DND-41 (cell line): ENCODE results near the gene STOML1.

Experiments used
- ATAC-seq: fragments of 200-7000 bp; cut with Tn5 transposase; 3 replicates; pipeline ENCODE4 v1.9.1; 2021; ENCODE audit warnings: low read depth; ENCODE audit not compliant: insufficient read depth
- DNase-seq: peaks from one replicate; pipeline ENCODE4 v3.0.0-alpha.2; 2020
- H2AFZ ChIP-seq: 2 replicates; pipeline ENCODE4 v1.6.0; 2012; ENCODE audit warnings: low read depth, low read length
- H3K27ac ChIP-seq: 2 replicates; pipeline ENCODE4 v1.5.1; 2012; ENCODE audit warnings: low read length, inconsistent platforms
- H3K27me3 ChIP-seq: fragments of 200-600 bp; sonication (generic); 2 replicates; pipeline ENCODE4 v1.6.0; 2012; ENCODE audit warnings: low read length, mild to moderate bottlenecking, inconsistent platforms; ENCODE audit not compliant: insufficient read depth, poor library complexity
- H3K36me3 ChIP-seq: 2 replicates; pipeline ENCODE4 v1.5.1; 2012; ENCODE audit warnings: low read length, inconsistent platforms; ENCODE audit not compliant: insufficient read depth
- H3K4me1 ChIP-seq: 2 replicates; pipeline ENCODE4 v1.5.1; 2012; ENCODE audit warnings: mild to moderate bottlenecking, low read length; ENCODE audit not compliant: insufficient read depth
- H3K4me2 ChIP-seq: 2 replicates; pipeline ENCODE4 v1.6.0; 2012; ENCODE audit warnings: mild to moderate bottlenecking, moderate library complexity, low read length, inconsistent platforms; ENCODE audit not compliant: insufficient read depth
- H3K4me3 ChIP-seq, 2 experiments: fragments of 200-600 bp in 1 of 2; shearing (Covaris generic) in 1 of 2; 2 replicates each; pipeline ENCODE4 v1.5.1; 2012 to 2016; ENCODE audit warnings: inconsistent platforms in 2 of 2, low read length in 2 of 2, mild to moderate bottlenecking in 2 of 2, low read depth in 1 of 2, moderate library complexity in 1 of 2
- H3K79me2 ChIP-seq: 2 replicates; pipeline ENCODE4 v1.6.0; 2012; ENCODE audit warnings: low read length, inconsistent platforms; ENCODE audit not compliant: insufficient read depth
- H3K9ac ChIP-seq: 2 replicates; pipeline ENCODE4 v1.6.0; 2012; ENCODE audit warnings: low read depth, mild to moderate bottlenecking, inconsistent platforms, low read length, moderate library complexity
- H3K9me3 ChIP-seq: 2 replicates; pipeline ENCODE4 v1.5.1; 2012; ENCODE audit warnings: low read length, moderate library complexity, mild to moderate bottlenecking, inconsistent platforms; ENCODE audit not compliant: insufficient read depth, severe bottlenecking
- H4K20me1 ChIP-seq: 2 replicates; pipeline ENCODE4 v1.6.0; 2012; ENCODE audit warnings: low read length; ENCODE audit not compliant: insufficient read depth
- EZH2 ChIP-seq: IDR thresholded peaks from 3 replicates; pipeline ENCODE4 v1.6.1; 2012; ENCODE audit warnings: borderline replicate concordance, low read depth, mild to moderate bottlenecking, moderate library complexity, low read length, inconsistent platforms; ENCODE audit not compliant: severe bottlenecking
- TF ChIP-seq, protein P1 (sequence below): IDR thresholded peaks from 2 replicates; pipeline ENCODE4 v1.5.1; 2012; ENCODE audit warnings: borderline replicate concordance, low read length, moderate library complexity, mild to moderate bottlenecking; ENCODE audit not compliant: poor library complexity, severe bottlenecking; ENCODE audit errors: extremely low read depth

STOML1 gene

GRCh38 chr15:73972984-73973682 lies 19.0 kb downstream of the STOML1 start:
- H3K36me3 ChIP-seq: no peaks in the 10 kb centered on the region
- H3K9me3 ChIP-seq: no peaks in the 10 kb centered on the region
- no peaks in the 10 kb centered on the region for H4K20me1 ChIP-seq
- H3K4me3 ChIP-seq: peak overlapping the region in 1 of 2 experiments; percentile 47; a peak in 2 of 4 replicates
- peak overlapping the region; percentile 44; the same call in 1 of the 2 replicates for H3K27ac ChIP-seq
- peak overlapping the region; percentile 39 for H3K9ac ChIP-seq
- H3K4me1 ChIP-seq: peaks cover 23% of the 10 kb centered on the region
- no peaks in the 10 kb centered on the region for H3K79me2 ChIP-seq
- peaks cover 13% of the 10 kb centered on the region for H3K27me3 ChIP-seq
- H3K4me2 ChIP-seq: peak overlapping the region; percentile 71
- peak; percentile 84 for DNase-seq
- peak; percentile 88 for ATAC-seq
- TF ChIP-seq, protein P1, sequence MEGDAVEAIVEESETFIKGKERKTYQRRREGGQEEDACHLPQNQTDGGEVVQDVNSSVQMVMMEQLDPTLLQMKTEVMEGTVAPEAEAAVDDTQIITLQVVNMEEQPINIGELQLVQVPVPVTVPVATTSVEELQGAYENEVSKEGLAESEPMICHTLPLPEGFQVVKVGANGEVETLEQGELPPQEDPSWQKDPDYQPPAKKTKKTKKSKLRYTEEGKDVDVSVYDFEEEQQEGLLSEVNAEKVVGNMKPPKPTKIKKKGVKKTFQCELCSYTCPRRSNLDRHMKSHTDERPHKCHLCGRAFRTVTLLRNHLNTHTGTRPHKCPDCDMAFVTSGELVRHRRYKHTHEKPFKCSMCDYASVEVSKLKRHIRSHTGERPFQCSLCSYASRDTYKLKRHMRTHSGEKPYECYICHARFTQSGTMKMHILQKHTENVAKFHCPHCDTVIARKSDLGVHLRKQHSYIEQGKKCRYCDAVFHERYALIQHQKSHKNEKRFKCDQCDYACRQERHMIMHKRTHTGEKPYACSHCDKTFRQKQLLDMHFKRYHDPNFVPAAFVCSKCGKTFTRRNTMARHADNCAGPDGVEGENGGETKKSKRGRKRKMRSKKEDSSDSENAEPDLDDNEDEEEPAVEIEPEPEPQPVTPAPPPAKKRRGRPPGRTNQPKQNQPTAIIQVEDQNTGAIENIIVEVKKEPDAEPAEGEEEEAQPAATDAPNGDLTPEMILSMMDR: peak; percentile 91
- no peak for TF ChIP-seq EZH2
- H2AFZ ChIP-seq: peak overlapping the region; percentile 74

DNA sequence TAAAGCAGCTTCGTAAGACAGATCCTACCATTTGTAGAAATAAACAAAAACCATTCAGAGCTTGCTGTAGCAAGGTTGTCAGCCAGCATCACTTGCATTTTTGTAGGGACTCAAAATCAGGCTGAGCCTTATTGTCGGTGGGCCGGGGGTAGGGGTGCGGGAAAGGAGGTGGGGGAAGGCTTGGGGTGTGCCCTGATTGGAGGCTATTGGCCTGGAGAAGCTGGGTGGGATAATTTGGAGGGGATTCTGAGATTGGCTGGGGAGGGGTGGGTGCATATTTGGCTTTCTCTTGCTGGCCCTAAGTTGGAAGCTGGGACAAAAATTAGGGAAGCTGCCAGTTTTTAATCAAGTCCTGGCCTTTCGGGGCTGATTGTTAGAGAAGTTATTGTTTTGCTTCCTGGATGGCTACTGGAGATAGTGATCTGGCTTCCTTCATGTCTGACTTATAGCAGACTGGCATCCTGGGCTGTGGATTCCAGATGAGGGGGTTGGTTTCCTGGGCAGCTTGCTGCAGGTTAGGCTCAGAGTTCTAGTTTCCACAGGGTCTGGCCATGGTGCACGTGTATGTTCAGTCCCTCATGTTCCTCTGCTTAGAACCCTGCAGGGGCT lies 22.8 kb downstream of the STOML1 start:
- ATAC-seq (no peak), DNase-seq (no peak)
- H3K79me2 ChIP-seq: no peaks in the 10 kb centered on the region
- TF ChIP-seq, protein P1: no peak
- TF ChIP-seq EZH2: no peak
- H2AFZ ChIP-seq: no peak overlapping the region
- no peaks in the 10 kb centered on the region for H3K36me3 ChIP-seq
- no peaks in the 10 kb centered on the region for H4K20me1 ChIP-seq
- no peak overlapping the region for H3K27ac ChIP-seq
- H3K4me2 ChIP-seq: no peak overlapping the region
- no peaks in the 10 kb centered on the region for H3K9me3 ChIP-seq
- no peak overlapping the region for H3K9ac ChIP-seq
- H3K4me1 ChIP-seq: peaks cover 44% of the 10 kb centered on the region
- no peak overlapping the region for H3K4me3 ChIP-seq
- H3K27me3 ChIP-seq: no peaks in the 10 kb centered on the region

GRCh38 chr15:73968461-73968860 lies 23.6 kb downstream of the STOML1 start:
- H2AFZ ChIP-seq: no peak overlapping the region
- no peak for ATAC-seq
- H3K4me2 ChIP-seq: no peak overlapping the region
- H3K9ac ChIP-seq: no peak overlapping the region
- no peaks in the 10 kb centered on the region for H4K20me1 ChIP-seq
- no peak for DNase-seq
- no peaks in the 10 kb centered on the region for H3K9me3 ChIP-seq
- no peaks in the 10 kb centered on the region for H3K79me2 ChIP-seq
- peaks cover 48% of the 10 kb centered on the region for H3K4me1 ChIP-seq
- no peak for TF ChIP-seq EZH2
- TF ChIP-seq, protein P1: no peak
- no peaks in the 10 kb centered on the region for H3K36me3 ChIP-seq
- H3K4me3 ChIP-seq: no peak overlapping the region
- no peak overlapping the region for H3K27ac ChIP-seq
- H3K27me3 ChIP-seq: no peaks in the 10 kb centered on the region
